ENCODE measurements around the gene STIM1. TPM values are rescaled to one million over a fixed set of nuclear protein-coding genes. Genes with fewer than 3 reads are reported as not detected.

The STIM1 gene
- total RNA-seq, 3 donors from 2014 or later: 56.1 to 74.8 (median 72.5) TPM

DNA sequence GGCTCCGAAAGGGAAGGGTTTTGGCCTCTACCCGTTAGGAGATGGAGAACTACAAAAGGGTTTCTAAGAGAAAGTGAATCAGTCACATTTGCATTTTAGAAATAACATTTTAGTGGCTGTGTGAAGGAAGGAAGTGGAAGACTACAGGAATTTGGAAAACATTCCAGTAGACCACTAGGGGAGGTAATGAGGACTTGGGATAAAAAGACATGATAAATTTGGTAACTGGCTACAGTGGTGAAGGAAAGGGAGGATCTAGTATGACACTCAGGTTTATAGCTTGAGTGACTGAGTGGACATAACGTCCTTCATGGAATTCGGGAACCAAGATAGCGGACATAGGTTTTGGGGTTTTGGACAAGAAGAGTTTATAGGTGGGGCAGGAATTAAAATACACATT lies 232.1 kb downstream of the STIM1 start:
- ATAC-seq (no peak), DNase-seq (no peak)
- Histone ChIP-seq H3K4me1 (ENCODE audit: low read depth) (no peaks in the 10 kb centered on the region), H3K9me3 (no peaks in the 10 kb centered on the region), H3K4me3 (no peak overlapping the region), H3K36me3 (ENCODE audit: low read depth) (no peaks in the 10 kb centered on the region)
- intact Hi-C loops (cut with DNase I, micrococcal nuclease): no loop called here
- TF ChIP-seq, protein P1, sequence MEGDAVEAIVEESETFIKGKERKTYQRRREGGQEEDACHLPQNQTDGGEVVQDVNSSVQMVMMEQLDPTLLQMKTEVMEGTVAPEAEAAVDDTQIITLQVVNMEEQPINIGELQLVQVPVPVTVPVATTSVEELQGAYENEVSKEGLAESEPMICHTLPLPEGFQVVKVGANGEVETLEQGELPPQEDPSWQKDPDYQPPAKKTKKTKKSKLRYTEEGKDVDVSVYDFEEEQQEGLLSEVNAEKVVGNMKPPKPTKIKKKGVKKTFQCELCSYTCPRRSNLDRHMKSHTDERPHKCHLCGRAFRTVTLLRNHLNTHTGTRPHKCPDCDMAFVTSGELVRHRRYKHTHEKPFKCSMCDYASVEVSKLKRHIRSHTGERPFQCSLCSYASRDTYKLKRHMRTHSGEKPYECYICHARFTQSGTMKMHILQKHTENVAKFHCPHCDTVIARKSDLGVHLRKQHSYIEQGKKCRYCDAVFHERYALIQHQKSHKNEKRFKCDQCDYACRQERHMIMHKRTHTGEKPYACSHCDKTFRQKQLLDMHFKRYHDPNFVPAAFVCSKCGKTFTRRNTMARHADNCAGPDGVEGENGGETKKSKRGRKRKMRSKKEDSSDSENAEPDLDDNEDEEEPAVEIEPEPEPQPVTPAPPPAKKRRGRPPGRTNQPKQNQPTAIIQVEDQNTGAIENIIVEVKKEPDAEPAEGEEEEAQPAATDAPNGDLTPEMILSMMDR (IDR thresholded peaks at IDR 0.05): no peak

- peaks cover 5% of the 10 kb centered on the region for H3K4me1 ChIP-seq (ENCODE audit: low read depth)
- TF ChIP-seq, protein P1 (IDR thresholded peaks at IDR 0.05): no peak
- no peak overlapping the region for H3K4me3 ChIP-seq
- ATAC-seq (no peak), DNase-seq (no peak)
- no peaks in the 10 kb centered on the region for H3K36me3 ChIP-seq (ENCODE audit: low read depth)
- intact Hi-C loops (cut with DNase I, micrococcal nuclease): no loop called here
- no peaks in the 10 kb centered on the region for H3K9me3 ChIP-seq
These were observed 234.8 kb downstream of the STIM1 start for GRCh38 chr11:4090258-4090657.

DNA sequence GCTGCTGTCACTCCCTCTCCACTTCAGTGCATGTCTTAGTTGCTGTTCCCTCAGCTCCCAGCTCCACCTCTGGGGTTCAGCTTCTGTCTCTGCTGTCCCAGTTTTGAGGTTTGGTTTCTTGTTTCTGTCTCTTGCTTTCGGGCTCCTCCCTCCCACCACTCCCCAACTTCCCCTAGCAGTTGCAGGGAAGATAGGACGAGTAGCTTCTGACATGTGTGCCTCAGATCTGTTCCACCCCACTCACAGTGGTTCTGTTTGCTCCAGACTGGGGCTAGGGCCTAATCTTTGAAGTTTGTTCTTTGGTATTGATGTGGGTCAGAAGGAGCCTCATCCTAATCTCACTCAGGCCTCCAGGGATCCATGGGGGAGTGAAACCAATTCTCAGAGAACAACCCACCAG lies 236.6 kb downstream of the STIM1 start:
- TF ChIP-seq, protein P1 (IDR thresholded peaks at IDR 0.05): no peak
- H3K4me3 ChIP-seq: no peak overlapping the region
- ATAC-seq (no peak), DNase-seq (no peak)
- peaks cover 5% of the 10 kb centered on the region for H3K4me1 ChIP-seq (ENCODE audit: low read depth)
- H3K9me3 ChIP-seq: no peaks in the 10 kb centered on the region
- intact Hi-C loops (cut with DNase I, micrococcal nuclease): no loop called here
- H3K36me3 ChIP-seq (ENCODE audit: low read depth): no peaks in the 10 kb centered on the region

- Histone ChIP-seq H3K9me3 (no peaks in the 10 kb centered on the region), H3K4me1 (ENCODE audit: low read depth) (peaks cover 5% of the 10 kb centered on the region), H3K4me3 (peak overlapping the region; percentile 72), H3K36me3 (ENCODE audit: low read depth) (no peaks in the 10 kb centered on the region)
- ATAC-seq (no peak), DNase-seq (no peak)
- intact Hi-C loops (cut with DNase I, micrococcal nuclease): no loop called here
- TF ChIP-seq, protein P1 (IDR thresholded peaks at IDR 0.05): no peak
These were observed 238.3 kb downstream of the STIM1 start for GRCh38 chr11:4093519-4094347.

DNA sequence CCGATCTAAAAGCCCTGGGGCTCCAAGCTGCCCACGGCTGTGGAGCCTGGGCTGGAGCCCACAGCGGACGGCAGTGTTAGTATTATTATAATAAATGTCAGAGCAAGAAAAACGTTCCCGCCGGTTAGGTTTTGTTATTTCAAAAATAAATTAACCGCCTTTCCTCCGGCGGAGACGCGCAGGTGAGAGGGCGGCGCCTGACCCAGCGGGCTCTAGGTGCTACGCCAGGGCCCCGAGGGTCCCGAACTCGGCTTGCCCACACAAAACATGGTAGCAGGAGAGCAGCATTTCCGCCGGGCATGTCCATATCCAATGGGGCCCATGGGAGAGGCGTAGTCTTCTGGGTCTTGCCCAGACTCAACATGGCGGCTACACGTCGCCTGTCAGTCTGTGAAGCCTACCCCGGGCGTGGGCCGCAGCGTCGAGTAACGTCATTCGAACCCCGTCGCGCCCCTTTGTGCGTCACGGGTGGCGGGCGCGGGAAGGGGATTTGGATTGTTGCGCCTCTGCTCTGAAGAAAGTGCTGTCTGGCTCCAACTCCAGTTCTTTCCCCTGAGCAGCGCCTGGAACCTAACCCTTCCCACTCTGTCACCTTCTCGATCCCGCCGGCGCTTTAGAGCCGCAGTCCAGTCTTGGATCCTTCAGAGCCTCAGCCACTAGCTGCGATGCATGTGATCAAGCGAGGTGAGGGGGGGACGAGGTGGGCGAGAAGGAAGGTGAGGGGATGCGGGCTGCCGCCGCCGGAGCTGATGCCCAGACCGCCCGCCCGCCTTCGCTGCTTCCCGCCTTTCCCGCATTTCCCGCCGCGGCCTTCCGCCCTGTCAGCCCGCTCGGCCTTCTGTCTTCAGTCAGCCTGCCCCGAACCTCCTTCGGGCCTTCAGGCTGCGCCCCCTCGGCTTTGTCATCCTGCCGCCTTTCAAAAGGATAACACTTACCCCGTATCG lies 239.2 kb downstream of the STIM1 start, which contains the start of gene RRM1:
TSS of gene RRM1 (plus strand) at position 452 of the 944 bp plus-strand sequence. CDS start at position 666, 214 bp downstream.
- no peaks in the 10 kb centered on the region for H3K9me3 ChIP-seq
- ATAC-seq (peak; percentile 98), DNase-seq (peak; percentile 94 to 96 (median 95))
- no peaks in the 10 kb centered on the region for H3K36me3 ChIP-seq (ENCODE audit: low read depth)
- intact Hi-C loops (cut with DNase I, micrococcal nuclease): no loop called here
- H3K4me3 ChIP-seq: peak within 1 kb of the TSS; percentile 72
- H3K4me1 ChIP-seq (ENCODE audit: low read depth): peaks cover 5% of the 10 kb centered on the region
- TF ChIP-seq, protein P1 (IDR thresholded peaks at IDR 0.05): no peak

Measured in mucosa of descending colon (tissue), 3 donors.